Embryonic facial prominence (tissue), 1 donor: ENCODE results near the gene POLD3.

Experiments
- DNase-seq: peaks from one replicate; pipeline ENCODE4 v3.0.0-alpha.2; 2016; ENCODE audit errors: extremely low spot score

Gene POLD3

GRCh38 chr11:74592441-74593362, at the start of gene POLD3:
POLD3 (plus strand) TSS chr11:74592582; CDS start chr11:74592659, 77 bp downstream.
- peak; percentile 85 for DNase-seq

GRCh38 chr11:74543991-74544390, 48.4 kb upstream of the POLD3 start:
- DNase-seq = no peak

GRCh38 chr11:74546752-74547151, 45.6 kb upstream of the POLD3 start:
- no peak for DNase-seq

GRCh38 chr11:74550991-74551753, 41.2 kb upstream of the POLD3 start:
- no peak for DNase-seq

- no peak for DNase-seq
Measured at GRCh38 chr11:74551754-74552145, 40.6 kb upstream of the POLD3 start.

GRCh38 chr11:74557526-74557925, 34.9 kb upstream of the POLD3 start:
- no peak for DNase-seq

- no peak for DNase-seq
Measured at GRCh38 chr11:74559110-74559933, 33.1 kb upstream of the POLD3 start.

GRCh38 chr11:74559934-74560309, 32.5 kb upstream of the POLD3 start:
- no peak for DNase-seq

- DNase-seq = no peak
Measured at GRCh38 chr11:74566146-74566960, 26.0 kb upstream of the POLD3 start.

- no peak for DNase-seq
Measured at GRCh38 chr11:74568028-74568427, 24.4 kb upstream of the POLD3 start.

GRCh38 chr11:74570266-74571061, 21.9 kb upstream of the POLD3 start:
- DNase-seq = no peak

GRCh38 chr11:74571062-74571399, 21.4 kb upstream of the POLD3 start:
- no peak for DNase-seq

- DNase-seq = no peak
Measured at GRCh38 chr11:74572349-74572748, 20.0 kb upstream of the POLD3 start.

GRCh38 chr11:74574563-74574962, 17.8 kb upstream of the POLD3 start:
- DNase-seq = no peak

- no peak for DNase-seq
Measured at GRCh38 chr11:74575999-74576398, 16.4 kb upstream of the POLD3 start.

- DNase-seq = no peak
Measured at GRCh38 chr11:74577181-74577580, 15.2 kb upstream of the POLD3 start.

- peak; percentile 36 for DNase-seq
Measured at GRCh38 chr11:74577624-74578396, 14.6 kb upstream of the POLD3 start.

GRCh38 chr11:74579577-74580270, 12.7 kb upstream of the POLD3 start:
- DNase-seq = no peak

- DNase-seq = no peak
Measured at GRCh38 chr11:74581954-74582547, 10.3 kb upstream of the POLD3 start.
